ENCODE data around the gene CNTNAP3B.
"Not testable (repeated sequence)": the region's sequence is repeated elsewhere in the genome, so short reads cannot be mapped to it uniquely, and the experiment has no call there.

The CNTNAP3B gene

DNA sequence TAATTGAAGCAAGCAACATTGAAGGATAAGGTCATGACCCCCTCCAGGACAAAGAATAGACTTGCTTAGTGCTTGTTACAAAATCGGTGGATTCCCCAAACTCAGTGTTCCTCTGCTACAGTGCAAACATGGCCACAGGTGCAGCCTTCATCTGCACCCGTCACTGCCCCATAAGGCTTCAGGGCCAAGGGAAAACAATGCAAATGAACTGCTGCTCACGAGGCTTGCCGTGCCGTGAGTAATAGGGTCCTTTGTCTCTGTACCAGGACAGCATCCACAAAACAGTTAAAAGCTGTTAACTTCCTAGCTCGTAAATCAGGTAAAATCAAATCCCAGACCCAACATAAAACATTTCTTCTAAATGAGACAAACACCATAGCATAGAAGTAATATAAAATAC, 226.5 kb downstream of the CNTNAP3B start:
- intact Hi-C loops (cut with micrococcal nuclease); H3K27me3 Mint-ChIP-seq; H3K9me3 Mint-ChIP-seq; H3K36me3 Mint-ChIP-seq (ENCODE audit: low read depth); H3K27ac Mint-ChIP-seq; H3K4me3 Mint-ChIP-seq; H3K4me1 Mint-ChIP-seq (ENCODE audit: low read depth): not testable (repeated sequence)

DNA sequence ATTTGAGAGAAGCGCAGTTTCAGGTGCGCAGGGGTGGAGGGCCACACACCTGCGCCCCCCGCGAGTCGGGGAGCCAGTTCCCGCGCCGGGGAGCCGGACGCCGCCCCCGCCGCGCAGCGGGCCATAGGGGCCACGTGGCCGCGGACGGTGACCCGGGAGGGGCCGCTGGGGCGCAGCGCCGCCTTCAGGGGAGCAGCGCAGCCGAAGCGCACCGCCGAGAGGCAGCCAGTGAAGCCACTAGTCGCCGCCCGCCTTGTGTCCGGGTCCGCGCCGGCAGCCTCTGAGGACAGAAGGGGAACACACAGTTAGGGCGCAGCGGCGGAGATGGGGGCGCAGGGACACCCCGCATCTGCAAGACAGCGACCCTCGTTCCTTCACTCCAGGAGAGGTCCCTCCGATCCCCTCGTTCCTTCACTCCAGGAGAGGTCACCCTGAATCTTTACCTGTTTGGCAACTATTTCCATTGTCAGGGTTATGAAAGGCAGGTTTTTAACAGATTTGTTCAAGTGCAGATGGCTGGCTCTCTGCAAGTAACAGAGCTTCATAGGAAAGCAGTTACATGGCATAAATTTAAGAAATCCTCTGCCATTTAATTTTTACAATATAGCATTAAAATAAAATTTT, 230.4 kb downstream of the CNTNAP3B start:
- not testable (repeated sequence) for H3K36me3 Mint-ChIP-seq (ENCODE audit: low read depth); H3K9me3 Mint-ChIP-seq

DNA sequence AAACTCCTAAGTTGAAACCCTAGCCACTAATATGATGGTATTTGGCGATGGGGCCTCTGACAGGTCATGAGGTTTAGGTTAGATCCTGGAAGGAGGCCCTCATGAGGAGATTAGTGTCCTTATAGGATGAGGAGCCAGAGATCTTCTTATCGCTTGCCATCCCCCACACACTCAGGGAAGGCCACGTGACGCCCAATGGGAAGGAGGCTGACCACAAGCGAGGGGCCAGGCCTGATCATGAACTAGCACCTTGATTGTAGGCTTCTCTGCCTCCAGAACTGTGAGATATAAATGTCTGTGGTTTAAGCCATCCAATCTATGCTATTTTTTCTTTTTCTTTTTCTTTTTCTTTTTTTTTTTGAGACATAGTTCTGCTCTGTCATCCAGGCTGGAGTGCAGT, 254.7 kb downstream of the CNTNAP3B start:
- H3K9me3 Mint-ChIP-seq; H3K27ac Mint-ChIP-seq; H3K36me3 Mint-ChIP-seq (ENCODE audit: low read depth); intact Hi-C loops (cut with micrococcal nuclease); H3K27me3 Mint-ChIP-seq; H3K4me3 Mint-ChIP-seq; H3K4me1 Mint-ChIP-seq (ENCODE audit: low read depth): not testable (repeated sequence)

More for the DNA sequence above, 230.4 kb downstream of the CNTNAP3B start:
- H3K4me3 Mint-ChIP-seq; H3K4me1 Mint-ChIP-seq (ENCODE audit: low read depth); H3K27me3 Mint-ChIP-seq; H3K27ac Mint-ChIP-seq; intact Hi-C loops (cut with micrococcal nuclease): not testable (repeated sequence)

DNA sequence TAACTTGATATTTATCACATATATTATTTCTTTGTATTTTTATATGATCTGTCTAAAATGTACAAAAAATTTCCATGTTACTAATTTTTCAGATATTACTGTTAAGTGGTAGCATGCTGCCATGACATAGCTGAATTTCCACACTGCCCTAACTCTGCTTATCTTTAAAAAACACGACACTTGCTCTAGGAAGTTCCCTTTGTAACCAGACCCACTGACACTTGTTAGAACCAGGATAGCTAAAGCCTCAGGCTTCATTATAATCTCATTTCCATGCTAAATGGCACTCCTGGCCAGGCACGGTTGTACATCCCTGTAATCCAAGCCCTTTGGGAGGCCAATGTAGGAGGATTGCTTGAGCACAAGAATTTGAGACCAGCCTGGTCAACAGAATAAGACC, 273.8 kb downstream of the CNTNAP3B start:
- intact Hi-C loops (cut with micrococcal nuclease); H3K27me3 Mint-ChIP-seq; H3K9me3 Mint-ChIP-seq; H3K36me3 Mint-ChIP-seq (ENCODE audit: low read depth); H3K4me3 Mint-ChIP-seq; H3K4me1 Mint-ChIP-seq (ENCODE audit: low read depth); H3K27ac Mint-ChIP-seq: not testable (repeated sequence)

DNA sequence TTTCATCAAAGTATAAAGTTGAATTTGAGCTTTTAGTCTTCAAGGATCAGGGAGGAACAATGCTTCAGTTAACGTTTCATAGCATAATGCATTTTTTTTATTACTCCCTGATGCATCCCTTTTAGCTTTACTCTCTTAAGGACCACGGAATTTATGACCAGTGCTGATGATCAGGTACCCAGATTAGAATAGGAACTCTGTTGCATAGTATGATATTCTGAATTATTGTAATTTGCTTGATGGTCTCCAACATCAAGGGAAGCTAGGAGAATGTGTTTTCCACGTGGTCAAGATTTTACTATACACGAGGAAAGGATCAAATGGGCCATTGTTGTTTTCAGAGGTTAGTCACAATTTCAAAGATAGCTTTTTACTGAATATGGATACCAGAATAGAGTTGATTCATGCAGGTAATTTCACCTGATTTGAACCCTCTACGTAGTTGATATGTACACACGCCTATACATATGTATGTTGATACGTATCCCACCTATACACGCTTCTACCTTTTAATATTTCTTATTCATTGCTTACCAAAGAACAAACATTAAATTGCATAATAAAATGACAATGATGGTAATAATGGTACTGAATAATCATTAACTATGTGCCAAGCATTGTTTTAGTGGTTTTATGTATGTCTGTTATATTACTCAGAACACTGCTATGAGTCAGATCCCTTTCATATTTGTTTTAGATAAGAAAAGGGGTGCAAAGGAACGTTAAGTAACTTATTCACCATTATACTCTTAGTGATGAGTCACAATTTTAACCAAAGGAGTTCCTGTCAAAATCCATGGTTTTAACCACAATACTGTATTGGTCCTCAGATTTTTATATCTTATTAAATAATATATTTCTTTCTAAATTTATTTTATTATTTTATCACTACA, 277.1 kb downstream of the CNTNAP3B start:
- H3K4me3 Mint-ChIP-seq; H3K4me1 Mint-ChIP-seq (ENCODE audit: low read depth); intact Hi-C loops (cut with micrococcal nuclease); H3K9me3 Mint-ChIP-seq; H3K27ac Mint-ChIP-seq; H3K36me3 Mint-ChIP-seq (ENCODE audit: low read depth); H3K27me3 Mint-ChIP-seq: not testable (repeated sequence)

DNA sequence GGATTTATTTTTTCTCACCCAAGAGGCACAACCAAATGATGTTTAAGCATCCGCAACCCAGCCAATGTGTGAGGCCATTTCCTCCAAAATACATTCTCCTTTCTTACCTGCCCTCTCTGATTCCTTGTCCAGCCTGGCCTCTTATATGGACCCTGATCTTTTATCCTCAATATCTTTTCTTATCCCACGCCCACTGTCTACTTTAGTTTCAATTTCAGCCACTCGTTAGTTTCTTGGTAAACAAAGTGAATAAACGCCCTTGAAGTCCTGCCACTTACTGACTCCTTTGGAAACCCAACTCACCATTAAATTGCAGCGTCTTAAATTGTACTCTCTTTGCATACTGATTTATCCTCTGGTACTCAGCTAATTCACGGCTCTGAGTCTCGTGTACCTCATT, 281.4 kb downstream of the CNTNAP3B start:
- H3K4me1 Mint-ChIP-seq (ENCODE audit: low read depth); intact Hi-C loops (cut with micrococcal nuclease); H3K4me3 Mint-ChIP-seq; H3K27ac Mint-ChIP-seq; H3K27me3 Mint-ChIP-seq; H3K36me3 Mint-ChIP-seq (ENCODE audit: low read depth); H3K9me3 Mint-ChIP-seq: not testable (repeated sequence)

Data from dendritic cell treated with granulocyte-macrophage colony-stimulating factor and Interleukin-4, amounts not matched to agents 40 ng/mL and 50 ng/mL, for 4 days (primary cell).